Common myeloid progenitor, CD34-positive (primary cell): Measurements from ENCODE around the gene SLC47A2.

ENCODE experiments used
- CTCF ChIA-PET: fragments of 350-600 bp; sonication (Branson Sonifier 250); formaldehyde crosslinking; loops from one replicate; lab custom pipeline; 2021; ENCODE audit warnings: antibody characterized with exemption; lab: Charles Lee
- POLR2A ChIA-PET: fragments of 350-600 bp; sonication (Branson Sonifier 250); formaldehyde crosslinking; loops from one replicate; lab custom pipeline; 2021; ENCODE audit warnings: antibody characterized with exemption; lab: Charles Lee
- DNase-seq, 3 donors: peaks; one replicate each; pipeline versions ENCODE4 v3.0.0 to v3.0.0-alpha.2; 2013
- H3K27ac ChIP-seq, 2 experiments: 1 replicate in 1 of 2; 2 replicates in 1 of 2; pipeline ENCODE4 v1.7.0; 2013; ENCODE audit warnings: inconsistent platforms in 2 of 2, low read length in 2 of 2, mild to moderate bottlenecking in 2 of 2, low read depth in 1 of 2, moderate library complexity in 1 of 2; ENCODE audit not compliant: severe bottlenecking in 2 of 2, insufficient read depth in 1 of 2, poor library complexity in 1 of 2
- H3K27me3 ChIP-seq, 5 experiments: replicated peaks in 2 of 5; 1 replicate in 3 of 5; 2 replicates in 2 of 5; pipeline versions ENCODE4 v1.6.1 to v1.7.0; 2013; ENCODE audit warnings: low read length in 4 of 5, mild to moderate bottlenecking in 2 of 5, moderate library complexity in 2 of 5, inconsistent platforms in 1 of 5; ENCODE audit not compliant: insufficient read depth in 5 of 5, control insufficient read depth in 4 of 5
- H3K36me3 ChIP-seq, 4 experiments: 1 replicate in 2 of 4; 2 replicates in 2 of 4; pipeline versions ENCODE4 v1.6.1 to v1.7.0; 2013; ENCODE audit warnings: low read length in 3 of 4, control low read depth in 1 of 4, mild to moderate bottlenecking in 1 of 4; ENCODE audit not compliant: control insufficient read depth in 4 of 4, insufficient read depth in 4 of 4
- H3K4me1 ChIP-seq, 4 experiments: 1 replicate in 3 of 4; 2 replicates in 1 of 4; pipeline versions ENCODE4 v1.6.1 to v1.7.1; 2013; ENCODE audit warnings: low read length in 3 of 4, mild to moderate bottlenecking in 3 of 4, control low read depth in 1 of 4, inconsistent platforms in 1 of 4, moderate library complexity in 1 of 4; ENCODE audit not compliant: control insufficient read depth in 4 of 4, insufficient read depth in 4 of 4; ENCODE audit errors: control extremely low read depth in 1 of 4
- H3K4me3 ChIP-seq, 7 experiments: 1 replicate in 4 of 7; 2 replicates in 3 of 7; pipeline versions ENCODE4 v1.5.1 to v1.7.0; 2013; ENCODE audit warnings: mild to moderate bottlenecking in 7 of 7, low read length in 6 of 7, moderate library complexity in 6 of 7, inconsistent platforms in 2 of 7, low read depth in 2 of 7, control low read depth in 1 of 7; ENCODE audit not compliant: insufficient read depth in 4 of 7, control insufficient read depth in 1 of 7; ENCODE audit errors: extremely low read depth in 1 of 7
- H3K9me3 ChIP-seq, 5 experiments: 1 replicate in 4 of 5; 2 replicates in 1 of 5; pipeline versions ENCODE4 v1.6.1 to v1.7.1; 2013; ENCODE audit warnings: low read length in 4 of 5, mild to moderate bottlenecking in 2 of 5, inconsistent platforms in 1 of 5, low read depth in 1 of 5, moderate library complexity in 1 of 5; ENCODE audit not compliant: control insufficient read depth in 4 of 5, insufficient read depth in 2 of 5; ENCODE audit errors: control extremely low read depth in 1 of 5
- WGBS: methylation state at CpG from one replicate; pipeline ENCODE4 v1.1.5; 2013; ENCODE audit not compliant: insufficient coverage; 5-methylcytosine and 5-hydroxymethylcytosine counted together

Gene SLC47A2

GRCh38 chr17:19706791-19707727 lies 9.3 kb downstream of the SLC47A2 start:
- Histone ChIP-seq H3K27me3 (peaks cover 0 to 2% (median 0%) of the 10 kb centered on the region in 5 experiments), H3K4me1 (no peaks in the 10 kb centered on the region), H3K27ac (no peak overlapping the region), H3K36me3 (no peaks in the 10 kb centered on the region), H3K9me3 (no peaks in the 10 kb centered on the region), H3K4me3 (no peak overlapping the region)
- no peak for DNase-seq
- ChIA-PET POLR2A (no interaction called here), CTCF (interaction anchor here (0.7 kb wide), 1 partner anchor 12 kb away, joined by 3 read pairs; no protein-coding TSS in a partner anchor)
- 100% methylated on average over 9 of the region's 12 CpGs for WGBS

GRCh38 chr17:19705771-19706770 lies 10.3 kb downstream of the SLC47A2 start:
- ChIA-PET CTCF (no interaction called here), POLR2A (no interaction called here)
- peaks cover 0 to 2% (median 0%) of the 10 kb centered on the region in 5 experiments for H3K27me3 ChIP-seq
- H3K4me3 ChIP-seq, result no peak overlapping the region
- H3K36me3 ChIP-seq, result no peaks in the 10 kb centered on the region
- DNase-seq, result no peak
- WGBS, result 95% methylated on average over 22 of the region's 22 CpGs
- no peak overlapping the region for H3K27ac ChIP-seq
- H3K4me1 ChIP-seq, result no peaks in the 10 kb centered on the region
- H3K9me3 ChIP-seq, result no peaks in the 10 kb centered on the region

GRCh38 chr17:19705201-19705600 lies 11.2 kb downstream of the SLC47A2 start:
- no peak for DNase-seq
- POLR2A ChIA-PET, result no interaction called here
- Histone ChIP-seq H3K36me3 (no peaks in the 10 kb centered on the region), H3K4me3 (no peak overlapping the region), H3K9me3 (no peaks in the 10 kb centered on the region), H3K27ac (no peak overlapping the region), H3K4me1 (no peaks in the 10 kb centered on the region), H3K27me3 (peaks cover 0 to 2% (median 0%) of the 10 kb centered on the region in 5 experiments)
- CTCF ChIA-PET, result no interaction called here
- WGBS, result 94% methylated on average over 7 of the region's 13 CpGs

GRCh38 chr17:19703828-19704613 lies 12.4 kb downstream of the SLC47A2 start:
- CTCF ChIA-PET, result no interaction called here

GRCh38 chr17:19703106-19703827 lies 13.1 kb downstream of the SLC47A2 start:
- Histone ChIP-seq H3K27me3 (peaks cover 0 to 2% (median 0%) of the 10 kb centered on the region in 5 experiments), H3K4me1 (no peaks in the 10 kb centered on the region), H3K36me3 (no peaks in the 10 kb centered on the region), H3K4me3 (no peak overlapping the region), H3K9me3 (no peaks in the 10 kb centered on the region), H3K27ac (no peak overlapping the region)
- ChIA-PET CTCF (no interaction called here), POLR2A (no interaction called here)
- no peak for DNase-seq
- 95% methylated on average over 10 of the region's 10 CpGs for WGBS

More at GRCh38 chr17:19703828-19704613, 12.4 kb downstream of the SLC47A2 start:
- Histone ChIP-seq H3K9me3 (no peaks in the 10 kb centered on the region), H3K27me3 (peaks cover 0 to 2% (median 0%) of the 10 kb centered on the region in 5 experiments), H3K36me3 (no peaks in the 10 kb centered on the region), H3K27ac (no peak overlapping the region), H3K4me3 (no peak overlapping the region), H3K4me1 (no peaks in the 10 kb centered on the region)
- no peak for DNase-seq
- WGBS, result 94% methylated on average over 13 of the region's 17 CpGs
- POLR2A ChIA-PET, result no interaction called here

- POLR2A ChIA-PET, result no interaction called here
- CTCF ChIA-PET, result no interaction called here
- Histone ChIP-seq H3K4me1 (no peaks in the 10 kb centered on the region), H3K4me3 (no peak overlapping the region), H3K27ac (no peak overlapping the region), H3K27me3 (peaks cover 0 to 2% (median 0%) of the 10 kb centered on the region in 5 experiments), H3K9me3 (no peaks in the 10 kb centered on the region), H3K36me3 (no peaks in the 10 kb centered on the region)
- 52% methylated on average over 3 of the region's 4 CpGs for WGBS
- DNase-seq, result no peak
These were observed 14.2 kb downstream of the SLC47A2 start for GRCh38 chr17:19702217-19702641.
